ENCODE measurements around the gene CMTM3.

Gene CMTM3

GRCh38 chr16:66641387-66641786 is 36.9 kb downstream of the CMTM3 start:
- H2AFZ ChIP-seq (ENCODE audit: low read length): no peak overlapping the region
- no peak overlapping the region for H3K27ac ChIP-seq (ENCODE audit: low read depth, low read length, poor library complexity, severe bottlenecking)
- no peaks in the 10 kb centered on the region for H3K4me1 ChIP-seq (ENCODE audit: insufficient read depth, low read length, severe bottlenecking)
- no peak for TF ChIP-seq EZH2 (IDR thresholded peaks at IDR 0.05; ENCODE audit: borderline replicate concordance, low read length)
- TF ChIP-seq, protein P1, sequence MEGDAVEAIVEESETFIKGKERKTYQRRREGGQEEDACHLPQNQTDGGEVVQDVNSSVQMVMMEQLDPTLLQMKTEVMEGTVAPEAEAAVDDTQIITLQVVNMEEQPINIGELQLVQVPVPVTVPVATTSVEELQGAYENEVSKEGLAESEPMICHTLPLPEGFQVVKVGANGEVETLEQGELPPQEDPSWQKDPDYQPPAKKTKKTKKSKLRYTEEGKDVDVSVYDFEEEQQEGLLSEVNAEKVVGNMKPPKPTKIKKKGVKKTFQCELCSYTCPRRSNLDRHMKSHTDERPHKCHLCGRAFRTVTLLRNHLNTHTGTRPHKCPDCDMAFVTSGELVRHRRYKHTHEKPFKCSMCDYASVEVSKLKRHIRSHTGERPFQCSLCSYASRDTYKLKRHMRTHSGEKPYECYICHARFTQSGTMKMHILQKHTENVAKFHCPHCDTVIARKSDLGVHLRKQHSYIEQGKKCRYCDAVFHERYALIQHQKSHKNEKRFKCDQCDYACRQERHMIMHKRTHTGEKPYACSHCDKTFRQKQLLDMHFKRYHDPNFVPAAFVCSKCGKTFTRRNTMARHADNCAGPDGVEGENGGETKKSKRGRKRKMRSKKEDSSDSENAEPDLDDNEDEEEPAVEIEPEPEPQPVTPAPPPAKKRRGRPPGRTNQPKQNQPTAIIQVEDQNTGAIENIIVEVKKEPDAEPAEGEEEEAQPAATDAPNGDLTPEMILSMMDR (IDR thresholded peaks at IDR 0.05; ENCODE audit: low read length): no peak
- no peaks in the 10 kb centered on the region for H3K36me3 ChIP-seq (ENCODE audit: insufficient read depth, low read length)
- H3K79me2 ChIP-seq (ENCODE audit: insufficient read depth, low read length): no peaks in the 10 kb centered on the region
- no peaks in the 10 kb centered on the region for H4K20me1 ChIP-seq (ENCODE audit: insufficient read depth, low read length)
- no peak overlapping the region for H3K4me2 ChIP-seq (ENCODE audit: low read length)
- no peak overlapping the region for H3K4me3 ChIP-seq (ENCODE audit: low read depth, low read length, poor library complexity, severe bottlenecking)
- no peaks in the 10 kb centered on the region for H3K9me3 ChIP-seq (ENCODE audit: low read length)
- no peaks in the 10 kb centered on the region for H3K27me3 ChIP-seq (ENCODE audit: insufficient read depth, low read length)
- H3F3A ChIP-seq (ENCODE audit: insufficient read depth, low read length): no peaks in the 10 kb centered on the region
- H3K9me2 ChIP-seq (ENCODE audit: low read depth, low read length): no peaks in the 10 kb centered on the region
- no peak overlapping the region for H3K9ac ChIP-seq (ENCODE audit: low read length)

DNA sequence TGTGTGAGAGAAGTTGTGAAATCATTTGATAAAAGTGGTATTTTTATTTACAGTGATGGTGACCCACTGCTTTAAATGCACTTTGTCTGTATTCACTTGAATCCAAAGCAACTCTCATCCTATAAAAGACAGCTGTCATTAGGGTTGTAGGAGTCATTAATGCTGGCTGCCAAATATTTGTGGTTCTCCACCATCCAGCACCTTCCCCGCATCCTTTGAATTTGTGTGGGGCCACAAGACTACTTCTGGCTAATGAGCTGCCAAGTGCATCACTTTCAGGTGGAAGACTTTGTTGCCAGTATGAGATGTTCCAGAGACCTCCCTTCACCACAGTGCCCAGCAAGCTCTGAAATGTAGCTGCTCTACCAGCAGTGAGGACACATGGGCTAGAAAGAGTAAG is 43.4 kb downstream of the CMTM3 start:
- TF ChIP-seq, protein P1 (IDR thresholded peaks at IDR 0.05; ENCODE audit: low read length): no peak
- TF ChIP-seq EZH2 (IDR thresholded peaks at IDR 0.05; ENCODE audit: borderline replicate concordance, low read length): no peak
- Histone ChIP-seq H3F3A (ENCODE audit: insufficient read depth, low read length) (no peaks in the 10 kb centered on the region), H3K9me2 (ENCODE audit: low read depth, low read length) (no peaks in the 10 kb centered on the region), H3K4me3 (ENCODE audit: low read depth, low read length, poor library complexity, severe bottlenecking) (no peak overlapping the region), H4K20me1 (ENCODE audit: insufficient read depth, low read length) (no peaks in the 10 kb centered on the region), H3K36me3 (ENCODE audit: insufficient read depth, low read length) (no peaks in the 10 kb centered on the region), H3K4me1 (ENCODE audit: insufficient read depth, low read length, severe bottlenecking) (peaks cover 3% of the 10 kb centered on the region), H3K9me3 (ENCODE audit: low read length) (no peaks in the 10 kb centered on the region), H3K4me2 (ENCODE audit: low read length) (no peak overlapping the region), H3K79me2 (ENCODE audit: insufficient read depth, low read length) (no peaks in the 10 kb centered on the region), H3K27ac (ENCODE audit: low read depth, low read length, poor library complexity, severe bottlenecking) (no peak overlapping the region), H3K9ac (ENCODE audit: low read length) (no peak overlapping the region), H2AFZ (ENCODE audit: low read length) (no peak overlapping the region), H3K27me3 (ENCODE audit: insufficient read depth, low read length) (no peaks in the 10 kb centered on the region)

GRCh38 chr16:66649167-66649566 is 44.7 kb downstream of the CMTM3 start:
- no peaks in the 10 kb centered on the region for H3F3A ChIP-seq (ENCODE audit: insufficient read depth, low read length)
- TF ChIP-seq EZH2 (IDR thresholded peaks at IDR 0.05; ENCODE audit: borderline replicate concordance, low read length): no peak
- TF ChIP-seq, protein P1 (IDR thresholded peaks at IDR 0.05; ENCODE audit: low read length): no peak
- peaks cover 3% of the 10 kb centered on the region for H3K4me1 ChIP-seq (ENCODE audit: insufficient read depth, low read length, severe bottlenecking)
- H4K20me1 ChIP-seq (ENCODE audit: insufficient read depth, low read length): no peaks in the 10 kb centered on the region
- H3K9ac ChIP-seq (ENCODE audit: low read length): no peak overlapping the region
- H3K9me3 ChIP-seq (ENCODE audit: low read length): no peaks in the 10 kb centered on the region
- no peak overlapping the region for H2AFZ ChIP-seq (ENCODE audit: low read length)
- H3K4me2 ChIP-seq (ENCODE audit: low read length): no peak overlapping the region
- no peak overlapping the region for H3K27ac ChIP-seq (ENCODE audit: low read depth, low read length, poor library complexity, severe bottlenecking)
- H3K36me3 ChIP-seq (ENCODE audit: insufficient read depth, low read length): no peaks in the 10 kb centered on the region
- no peaks in the 10 kb centered on the region for H3K79me2 ChIP-seq (ENCODE audit: insufficient read depth, low read length)
- no peak overlapping the region for H3K4me3 ChIP-seq (ENCODE audit: low read depth, low read length, poor library complexity, severe bottlenecking)
- H3K9me2 ChIP-seq (ENCODE audit: low read depth, low read length): no peaks in the 10 kb centered on the region
- H3K27me3 ChIP-seq (ENCODE audit: insufficient read depth, low read length): no peaks in the 10 kb centered on the region

Measured in OCI-LY1 (cell line).